UCSD-AML1 (cell line): Measurements from ENCODE around the gene EIF4EBP2.

Experiments used
- DNase-seq: peaks from one replicate; lab custom pipeline; 2025; ENCODE audit not compliant: unreplicated experiment; lab: John Stamatoyannopoulos, UW

Gene EIF4EBP2

DNA sequence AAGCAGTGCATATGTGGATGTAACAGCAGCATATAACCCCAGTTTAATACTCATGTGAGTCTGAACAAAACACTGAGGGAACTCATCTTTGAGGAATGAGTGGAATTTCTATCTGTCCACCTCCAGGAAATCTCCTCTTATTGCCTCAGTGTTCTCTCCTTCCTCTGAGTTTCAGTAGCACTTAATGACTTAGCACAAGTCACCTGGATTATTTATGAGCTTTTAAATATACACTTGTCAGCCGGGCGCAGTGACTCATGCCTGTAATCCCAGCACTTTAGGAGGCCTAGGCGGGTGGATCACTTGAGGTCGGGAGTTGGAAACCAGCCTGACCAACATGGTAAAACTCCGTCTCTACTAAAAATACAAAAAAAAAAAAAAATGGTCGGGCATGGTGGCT is 25.8 kb upstream of the EIF4EBP2 start:
- no peak for DNase-seq

DNA sequence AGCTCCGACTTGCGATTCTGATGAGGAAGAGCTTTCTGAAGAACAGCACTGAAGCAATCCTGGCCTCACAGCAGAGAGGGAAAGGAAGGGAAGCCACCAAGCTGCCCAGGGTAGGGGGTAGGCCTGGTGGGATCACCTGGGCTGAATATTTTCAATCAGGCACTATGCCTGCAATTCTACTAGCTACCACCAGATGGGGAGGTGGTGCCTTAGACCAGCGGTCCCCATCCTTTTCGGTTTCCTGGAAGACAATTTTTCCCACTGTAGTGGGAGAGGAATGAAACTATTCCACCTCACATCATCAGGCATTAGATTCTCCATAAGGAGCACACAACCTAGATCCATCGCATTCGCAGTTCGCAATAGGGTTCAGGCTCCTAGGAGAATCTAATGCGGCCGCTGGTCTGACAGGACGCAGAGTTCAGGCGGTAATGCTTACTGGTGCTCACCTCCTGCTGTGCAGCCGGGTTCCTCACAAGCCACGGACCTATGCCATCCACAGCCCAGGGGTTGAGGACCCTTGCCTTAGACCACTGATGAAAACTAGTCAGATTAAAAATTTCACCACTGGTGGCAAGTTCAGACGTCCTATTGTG is 24.3 kb upstream of the EIF4EBP2 start:
- DNase-seq: no peak

DNA sequence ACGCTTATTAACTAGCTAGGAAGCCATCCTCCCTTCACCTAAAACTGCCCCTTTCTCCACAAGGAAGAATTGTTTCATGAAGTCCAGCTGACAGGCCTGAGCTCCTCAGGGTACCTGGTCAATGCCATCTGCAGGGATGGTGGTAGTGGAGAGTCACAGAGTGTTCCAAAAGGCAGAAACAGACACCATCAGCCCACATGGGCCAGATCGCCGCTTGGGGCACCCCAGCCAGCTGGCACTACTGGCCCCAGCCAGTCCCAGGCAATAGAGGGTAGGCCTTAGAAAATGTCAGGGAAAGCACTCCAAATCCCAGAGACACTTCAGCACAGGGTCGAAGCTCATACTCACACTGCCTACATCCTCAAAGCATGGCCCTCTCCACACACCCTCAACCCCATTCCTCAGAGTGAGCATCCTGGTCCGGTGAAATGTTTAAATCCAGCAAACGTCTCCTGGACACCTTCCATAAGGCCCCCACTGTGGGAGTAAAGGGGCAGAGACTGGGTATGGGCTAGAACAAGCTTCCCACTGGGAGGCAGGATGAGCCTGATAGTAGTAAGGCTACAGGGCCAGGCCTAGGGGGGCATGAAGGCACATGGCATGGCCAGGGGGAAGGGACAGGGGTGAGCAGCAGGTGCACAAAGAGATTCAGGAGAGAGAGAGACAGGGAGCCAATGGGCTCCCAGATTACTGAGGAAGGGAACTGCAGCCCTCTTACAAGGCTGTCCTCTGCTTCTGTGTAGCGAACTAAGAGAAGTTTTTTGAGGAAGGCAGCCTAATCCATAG is 23.4 kb upstream of the EIF4EBP2 start:
- DNase-seq: no peak

DNA sequence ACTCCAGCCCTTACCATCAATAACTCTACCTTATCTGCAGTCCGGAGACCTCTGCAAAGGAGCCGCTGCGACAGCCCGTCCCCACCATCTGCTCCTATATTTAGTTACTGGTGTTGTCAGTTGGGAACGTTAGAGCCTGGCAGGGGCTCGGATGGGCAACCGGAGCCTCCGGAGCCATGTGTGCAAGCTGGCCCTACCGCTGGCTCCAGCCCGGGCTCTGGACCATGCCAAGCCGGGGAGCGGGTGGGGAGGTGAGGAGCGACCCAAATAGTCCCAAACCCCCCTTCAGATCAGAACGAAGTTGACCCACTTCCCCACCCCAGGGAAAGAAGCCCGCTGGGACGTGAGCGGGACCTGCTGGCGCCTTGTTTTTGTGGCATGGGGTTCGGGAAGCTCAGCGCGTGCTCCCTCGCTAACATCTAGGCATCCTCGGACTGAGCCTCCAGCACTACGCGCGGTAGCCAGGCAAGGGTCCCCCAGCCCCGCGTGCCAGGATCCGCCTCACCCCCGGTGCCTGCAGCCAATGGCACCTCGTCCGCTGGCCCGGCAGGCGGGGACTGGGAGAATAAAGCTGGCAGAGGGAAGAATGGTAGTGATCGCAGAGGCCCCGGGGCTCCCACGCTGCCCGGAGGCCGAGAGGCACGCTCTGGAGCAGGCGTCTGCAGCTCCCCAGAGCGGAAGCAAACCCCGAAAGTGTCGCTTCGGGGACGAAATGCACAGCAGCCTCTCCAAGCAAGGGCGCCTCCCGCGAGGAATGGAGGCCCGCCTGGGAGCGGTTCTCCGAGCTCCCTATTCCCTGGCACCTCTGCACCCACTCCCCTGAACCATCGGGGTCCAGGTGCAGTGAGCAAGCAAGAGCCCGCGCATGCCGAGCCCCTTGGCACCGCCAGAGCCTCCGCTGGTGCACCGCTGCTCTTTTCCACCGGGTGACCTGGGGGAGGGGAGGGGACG is 22.2 kb upstream of the EIF4EBP2 start:
- DNase-seq: no peak

DNA sequence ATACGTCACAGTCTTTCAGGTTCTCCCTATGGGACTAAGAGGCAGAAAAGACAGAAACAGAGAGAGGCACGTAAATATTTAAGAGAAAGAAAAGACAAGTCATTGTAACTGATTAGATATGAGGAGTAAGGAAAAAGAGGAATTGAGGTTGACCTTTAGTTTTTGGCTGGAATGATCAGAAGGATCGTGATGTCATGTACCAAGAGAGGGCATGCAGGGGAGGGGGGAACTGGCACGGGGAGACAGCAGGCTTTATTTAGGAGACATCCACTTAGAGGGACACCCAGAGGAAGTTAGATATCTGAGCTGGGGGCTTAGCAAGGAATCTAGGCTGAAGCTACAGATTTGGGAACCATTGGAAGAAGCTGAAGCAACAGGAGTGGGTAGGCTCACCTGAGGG is 12.3 kb upstream of the EIF4EBP2 start:
- DNase-seq: no peak

DNA sequence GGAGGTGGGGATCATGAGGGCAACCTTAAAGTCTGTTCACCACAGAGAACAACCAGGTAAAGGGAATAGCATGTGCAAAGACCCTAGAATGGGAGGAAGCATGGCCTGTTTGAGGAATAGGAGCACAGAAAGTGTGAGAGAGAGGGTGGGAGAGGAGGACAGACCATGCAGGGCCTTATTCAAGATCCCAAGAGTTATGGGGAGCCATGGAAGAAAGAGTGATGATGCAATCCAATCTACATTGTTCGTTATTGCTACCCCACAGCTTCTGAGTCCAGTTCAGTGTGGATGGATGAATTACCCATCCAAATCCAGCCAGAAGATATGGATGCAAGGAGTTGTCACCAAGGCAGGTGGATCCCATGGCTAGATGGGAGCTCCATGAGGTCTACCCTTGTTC is 7.8 kb upstream of the EIF4EBP2 start:
- DNase-seq: no peak

DNA sequence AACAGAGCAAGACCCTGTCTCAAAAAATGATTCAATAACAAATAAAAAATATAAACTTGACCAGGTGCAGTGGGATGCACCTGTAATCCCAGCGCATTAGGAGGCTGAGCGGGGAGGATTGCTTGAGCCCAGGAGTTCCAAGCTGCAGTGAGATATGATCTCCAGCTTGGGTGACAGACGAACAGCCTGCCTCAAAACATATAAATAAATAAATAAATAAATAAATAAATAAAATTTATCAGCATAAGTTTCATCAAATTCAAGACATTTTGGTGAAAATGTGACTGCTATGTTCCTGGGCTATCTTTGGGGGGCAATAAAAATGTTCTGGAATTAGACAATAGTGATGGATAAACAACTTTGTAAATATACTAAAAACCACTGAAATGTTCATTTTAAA is 4.8 kb upstream of the EIF4EBP2 start:
- DNase-seq: no peak

DNA sequence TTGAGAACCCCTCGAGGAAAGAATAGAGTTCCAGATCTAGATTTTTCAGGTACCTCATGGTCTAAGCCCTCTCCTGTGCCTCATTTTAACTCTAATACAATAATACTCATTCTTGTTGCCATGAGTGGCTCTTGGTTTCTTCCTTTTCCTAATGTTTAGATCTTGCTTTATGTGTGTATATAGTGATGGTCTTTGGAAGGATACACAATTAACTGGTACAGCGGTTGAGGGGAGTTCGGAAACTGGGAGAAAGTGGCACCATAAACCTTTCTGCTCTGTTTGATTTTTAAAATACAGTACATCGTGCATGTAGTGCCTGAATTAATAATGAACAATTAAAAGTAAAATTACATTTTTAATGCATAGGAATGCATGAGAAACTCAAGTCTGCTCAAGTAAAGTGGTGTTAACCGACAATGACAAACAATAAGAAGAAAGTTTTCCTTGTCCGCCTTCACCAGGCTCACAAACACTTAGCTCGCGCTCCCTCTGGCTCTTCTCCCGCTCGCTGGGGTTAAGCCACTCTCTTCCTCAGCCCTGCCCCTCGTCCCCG is 386 bp upstream of the EIF4EBP2 start:
- DNase-seq: no peak

DNA sequence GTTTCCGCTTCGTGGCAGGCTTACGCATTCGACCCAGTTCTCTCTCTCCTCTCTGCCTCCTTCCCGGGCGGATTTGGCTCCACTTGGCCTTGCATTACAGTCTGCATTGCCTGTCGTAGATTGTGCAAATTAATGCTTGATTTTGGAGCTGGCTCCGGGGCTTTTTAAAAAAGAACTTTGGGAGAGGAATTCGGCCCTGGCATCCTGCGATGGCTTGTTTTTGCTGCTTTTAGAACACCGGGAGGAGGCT is 767 bp downstream of the EIF4EBP2 start:
- no peak for DNase-seq

DNA sequence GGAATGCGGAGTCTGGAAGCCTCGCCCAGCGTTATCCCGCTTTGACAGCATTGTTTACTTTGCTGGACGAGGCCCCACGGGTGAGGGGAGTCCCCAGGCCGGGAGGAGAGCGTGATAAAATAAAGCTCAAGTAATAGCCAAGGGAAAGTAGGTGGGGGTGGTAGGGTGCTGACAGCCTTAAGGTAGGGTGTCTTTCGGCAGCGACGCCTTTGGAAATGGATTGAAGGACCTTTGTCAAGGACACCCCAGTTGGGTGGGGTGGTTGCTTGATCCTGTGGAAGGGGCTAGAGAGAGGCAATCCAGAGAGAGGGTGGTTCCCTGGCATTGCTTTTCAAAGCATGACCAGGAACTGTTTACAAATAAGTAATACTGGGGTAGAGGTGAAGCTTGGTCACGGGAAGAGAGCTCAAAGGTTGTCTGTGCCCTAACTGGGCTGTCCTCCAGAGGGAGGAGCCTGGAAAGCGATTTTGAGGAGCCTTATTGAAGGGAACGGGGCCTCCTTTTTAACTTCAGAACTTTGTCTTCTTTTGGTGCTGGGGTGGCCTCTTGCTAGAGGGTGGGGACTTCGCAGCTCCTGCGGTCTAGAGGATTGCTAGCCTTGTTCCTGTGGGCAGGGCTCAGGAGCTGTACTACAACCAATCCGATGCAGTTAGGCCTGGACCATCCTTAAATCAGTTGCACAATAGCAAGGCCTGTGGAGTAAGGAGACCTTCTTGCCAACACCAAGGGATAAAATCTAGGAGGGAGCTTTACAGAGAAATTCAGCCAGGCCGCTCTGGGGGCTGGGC is 1.3 kb downstream of the EIF4EBP2 start:
- DNase-seq: peak; percentile 52

DNA sequence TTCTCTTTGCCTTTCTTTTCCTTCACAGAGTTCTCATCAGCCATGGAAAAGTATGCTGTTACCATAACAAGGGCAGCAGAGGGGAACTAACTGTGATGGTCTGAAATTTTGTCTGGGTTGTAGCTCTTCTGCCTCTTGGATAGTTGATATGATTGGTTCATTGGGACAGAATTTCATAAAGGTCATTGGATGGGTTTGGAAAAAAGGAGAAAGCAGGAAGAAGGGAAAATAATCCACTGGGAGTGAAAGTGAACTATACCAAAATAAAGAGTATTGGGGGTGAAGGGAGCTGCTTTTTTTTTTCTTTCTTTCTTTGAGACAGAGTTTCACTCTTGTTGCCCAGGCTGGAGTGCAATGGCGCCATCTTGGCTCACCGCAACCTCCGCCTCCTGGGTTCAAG is 5.8 kb downstream of the EIF4EBP2 start:
- no peak for DNase-seq

DNA sequence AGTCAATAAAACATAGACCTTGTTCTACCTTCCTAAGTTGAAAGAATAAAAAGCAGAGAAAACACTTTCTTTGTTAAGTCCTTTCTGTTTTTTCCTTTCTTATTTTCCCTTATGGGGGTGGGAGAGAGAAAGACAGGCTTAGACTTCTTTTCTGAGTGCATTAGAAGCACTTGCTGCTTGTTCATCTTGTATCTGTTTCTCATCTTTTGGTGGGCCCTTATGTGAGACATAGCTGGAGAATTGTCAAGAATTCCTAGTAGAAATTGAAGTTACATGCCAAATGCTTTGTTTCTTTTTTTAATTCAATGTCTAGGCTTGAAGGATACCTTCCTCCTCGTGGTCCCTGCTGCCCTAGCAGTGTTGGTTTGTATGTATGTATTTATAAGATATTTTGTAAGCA is 6.7 kb downstream of the EIF4EBP2 start:
- no peak for DNase-seq

DNA sequence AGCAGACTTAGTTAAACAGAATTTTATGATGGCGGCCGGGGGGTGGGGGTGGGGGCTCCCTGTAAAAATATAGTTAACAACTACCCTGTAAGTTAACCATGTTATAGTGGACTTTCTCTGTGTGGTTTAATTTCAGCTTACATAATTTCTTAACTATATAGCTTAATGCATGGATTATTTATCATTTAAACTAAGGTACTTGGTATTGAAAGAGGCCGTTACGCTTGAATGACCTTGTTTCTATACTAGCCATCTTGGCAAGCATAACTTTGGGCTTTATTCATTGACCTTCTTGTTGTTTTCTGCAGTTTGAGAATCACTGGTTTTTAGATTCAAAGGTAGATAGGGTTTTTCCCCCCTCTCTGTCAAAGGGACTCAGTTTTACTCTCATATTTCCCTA is 8.4 kb downstream of the EIF4EBP2 start:
- DNase-seq: no peak

DNA sequence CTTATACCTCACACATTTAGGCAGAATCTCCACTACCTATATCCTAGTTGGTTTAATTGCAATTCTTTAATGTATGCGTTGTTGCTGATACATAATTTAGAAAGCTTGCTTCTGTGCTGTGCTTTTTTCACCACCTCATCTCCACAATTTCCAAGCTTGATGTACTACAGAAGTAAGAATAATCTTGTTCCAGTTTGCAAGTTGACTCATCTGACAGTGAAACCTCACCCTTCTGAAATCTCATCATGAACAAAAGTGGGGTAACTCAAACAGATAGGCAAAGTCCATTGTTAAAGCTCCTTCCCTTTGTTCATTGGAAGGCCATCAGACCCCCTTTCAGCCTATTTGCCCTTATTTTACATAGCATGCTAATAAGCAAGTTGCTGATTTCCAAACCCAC is 13.6 kb downstream of the EIF4EBP2 start:
- no peak for DNase-seq

DNA sequence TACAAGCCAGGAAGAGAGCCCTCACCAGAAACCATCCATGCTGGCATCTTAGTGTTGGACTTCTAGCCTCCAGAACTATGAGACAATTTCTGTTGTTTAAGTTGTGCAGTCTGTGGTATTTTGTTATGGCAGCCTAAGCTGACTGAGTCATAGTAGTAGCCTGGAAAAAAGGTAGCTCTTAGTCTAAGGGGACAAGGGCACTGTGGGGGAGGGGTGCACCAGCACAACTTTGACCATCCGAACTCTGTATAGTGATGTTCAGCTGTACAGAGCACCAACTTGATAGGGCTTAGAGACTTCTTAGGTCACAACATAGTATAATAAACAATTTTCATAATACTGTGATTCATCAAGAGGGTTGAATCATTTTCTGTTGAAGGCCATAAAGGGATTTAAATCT is 14.3 kb downstream of the EIF4EBP2 start:
- no peak for DNase-seq

DNA sequence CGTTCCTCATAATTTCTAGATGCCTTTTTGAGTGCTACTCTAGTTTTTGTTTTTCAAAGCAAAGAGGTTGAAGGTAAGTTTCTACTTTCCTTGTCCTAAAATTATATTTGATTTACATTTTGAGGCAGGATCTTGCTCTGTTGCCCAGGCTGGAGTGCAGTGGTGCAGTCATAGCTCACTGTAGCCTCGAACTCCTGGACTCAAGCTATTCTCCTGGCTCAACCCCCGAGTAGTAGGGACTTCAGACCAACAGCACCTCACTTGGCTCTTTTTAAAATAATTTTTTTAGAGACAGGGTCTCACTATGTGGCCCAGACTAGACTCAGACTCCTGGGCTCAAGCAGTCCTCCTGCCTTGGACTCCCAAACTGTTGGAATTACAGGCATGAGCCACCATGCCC is 14.8 kb downstream of the EIF4EBP2 start:
- no peak for DNase-seq

DNA sequence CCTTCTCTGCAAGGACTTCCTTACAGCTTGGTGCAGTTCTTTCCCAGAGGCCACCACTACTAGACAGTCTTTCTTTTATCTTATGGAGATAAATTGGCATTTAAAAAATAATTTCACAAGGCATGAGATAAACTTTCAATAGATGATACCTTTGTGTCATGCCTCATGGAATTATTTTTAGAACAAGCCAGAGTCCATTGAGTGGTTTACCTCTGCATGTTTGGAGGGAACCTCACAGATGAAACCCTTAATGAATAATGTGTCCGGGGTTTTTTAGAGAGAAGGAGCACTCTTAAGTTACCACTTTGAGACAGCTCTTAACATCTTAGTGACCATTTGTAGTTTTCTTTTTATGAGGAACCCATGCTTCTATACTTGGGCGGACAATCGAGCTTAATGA is 20.4 kb downstream of the EIF4EBP2 start:
- no peak for DNase-seq

DNA sequence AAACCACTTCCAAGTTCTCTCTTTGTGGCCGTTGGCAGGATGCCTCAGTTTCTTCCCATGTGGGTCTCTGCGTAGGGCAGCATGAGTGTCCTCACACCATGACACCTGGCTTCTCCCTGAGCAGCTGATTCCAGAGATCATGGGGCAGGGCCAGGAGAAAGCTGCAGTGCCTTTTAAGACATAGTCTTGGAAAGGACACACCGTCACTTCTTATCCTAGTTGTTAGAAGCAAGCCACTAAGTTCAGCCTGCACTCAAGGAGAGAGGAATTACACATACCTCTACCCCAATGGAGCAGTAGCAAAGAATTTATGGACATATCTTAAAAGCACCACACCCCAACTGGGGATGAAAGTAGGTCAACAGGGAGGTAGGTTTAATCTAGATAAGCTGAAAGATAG is 21.2 kb downstream of the EIF4EBP2 start:
- DNase-seq: no peak

DNA sequence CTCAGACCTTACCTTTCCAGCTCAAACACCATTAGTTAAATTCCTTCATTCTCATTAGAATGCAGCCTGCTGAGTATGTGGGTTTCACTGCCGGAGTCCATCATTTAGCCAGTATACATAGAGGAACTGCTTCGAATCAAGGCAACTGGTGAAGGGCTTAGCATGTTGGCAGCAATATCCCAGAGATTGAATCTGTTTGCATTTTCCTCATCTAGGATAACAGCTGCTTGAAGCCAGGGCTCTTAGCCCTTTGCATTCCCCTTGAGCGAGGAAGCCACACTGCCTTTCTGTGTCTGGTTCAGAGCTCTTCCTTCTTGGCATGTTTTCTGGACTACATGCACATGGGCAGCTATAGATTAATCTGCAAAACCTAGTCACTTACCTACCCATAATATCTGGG is 22.9 kb downstream of the EIF4EBP2 start:
- no peak for DNase-seq

DNA sequence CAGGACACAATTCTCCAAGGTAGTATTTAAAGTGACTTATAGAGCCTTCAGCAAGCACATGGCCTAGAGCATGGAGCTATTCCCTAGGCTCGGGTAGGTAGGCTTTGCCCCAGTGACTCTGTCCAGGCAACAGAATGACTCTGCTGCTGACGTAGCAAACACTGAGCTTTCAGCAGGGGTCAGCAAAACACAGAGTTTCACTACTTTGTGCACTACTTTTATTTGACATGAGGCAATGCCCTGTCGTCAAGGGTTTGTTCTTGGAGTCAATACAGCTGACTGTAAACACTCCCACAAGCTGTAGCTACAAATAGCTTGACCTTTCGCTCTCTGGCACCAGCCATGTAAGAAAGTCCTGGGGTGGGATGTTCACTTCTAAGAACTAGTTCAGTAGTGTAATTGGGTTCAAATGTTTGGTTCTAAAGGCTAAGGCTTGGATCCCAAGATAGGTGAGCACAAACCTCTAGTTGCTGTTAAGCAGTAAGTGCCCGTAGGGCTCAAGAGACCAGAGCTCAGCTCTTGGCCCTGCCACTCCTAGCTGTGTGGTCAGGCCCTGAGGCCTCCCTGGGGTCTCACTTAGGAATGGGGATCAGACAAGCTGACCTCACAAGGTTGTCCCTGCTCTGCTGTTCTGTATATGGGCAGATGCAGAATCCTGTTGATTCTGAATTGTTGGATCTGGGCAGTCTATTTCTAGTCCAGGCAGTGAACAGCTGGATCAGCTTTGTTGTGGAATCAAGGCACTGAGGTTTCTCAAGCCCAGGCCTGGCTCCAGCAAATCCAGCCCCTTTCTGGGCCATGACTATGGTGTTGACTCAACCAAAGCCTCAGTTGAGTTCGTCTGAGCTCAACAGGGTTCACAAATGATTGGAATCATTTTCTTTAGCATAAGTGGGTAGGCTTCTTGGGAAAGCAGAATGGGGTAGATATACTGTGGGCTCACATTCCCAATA is 26.8 kb downstream of the EIF4EBP2 start:
- DNase-seq: no peak
